IPS DF 4.7 (cell line): ENCODE results near the gene RFX1.
"Not testable (repeated sequence)": the region's sequence is repeated elsewhere in the genome, so short reads cannot be mapped to it uniquely, and the experiment has no call there.

ENCODE experiments used
- DNase-seq: peaks from one replicate; pipeline ENCODE4 v3.0.0-alpha.2; 2013; ENCODE audit warnings: low spot score; ENCODE audit errors: extremely low read depth

Gene RFX1

GRCh38 chr19:13979686-13980085 lies 26.4 kb downstream of the RFX1 start:
- no peak for DNase-seq

GRCh38 chr19:13979244-13979615 lies 26.9 kb downstream of the RFX1 start:
- DNase-seq = no peak

GRCh38 chr19:13978351-13979243 lies 27.5 kb downstream of the RFX1 start:
- peak; percentile 81 for DNase-seq

GRCh38 chr19:13977803-13978202 lies 28.3 kb downstream of the RFX1 start:
- DNase-seq = no peak

GRCh38 chr19:13976446-13976845 lies 29.7 kb downstream of the RFX1 start:
- DNase-seq = no peak

- DNase-seq = no peak
Measured at GRCh38 chr19:13975870-13976269, 30.2 kb downstream of the RFX1 start.

- DNase-seq = peak; percentile 90
Measured at GRCh38 chr19:13974073-13974472, 32.0 kb downstream of the RFX1 start.

- DNase-seq = not testable (repeated sequence)
Measured at GRCh38 chr19:13973479-13973878, 32.6 kb downstream of the RFX1 start.

GRCh38 chr19:13972368-13973155 lies 33.6 kb downstream of the RFX1 start:
- DNase-seq = no peak

GRCh38 chr19:13971868-13972267 lies 34.3 kb downstream of the RFX1 start:
- DNase-seq = not testable (repeated sequence)

- DNase-seq = no peak
Measured at GRCh38 chr19:13969897-13970296, 36.2 kb downstream of the RFX1 start.

- no peak for DNase-seq
Measured at GRCh38 chr19:13968999-13969398, 37.1 kb downstream of the RFX1 start.

GRCh38 chr19:13968383-13968935 lies 37.7 kb downstream of the RFX1 start:
- DNase-seq = no peak

GRCh38 chr19:13967206-13967605 lies 38.9 kb downstream of the RFX1 start:
- DNase-seq = not testable (repeated sequence)

GRCh38 chr19:13966684-13967128 lies 39.4 kb downstream of the RFX1 start:
- DNase-seq = no peak

GRCh38 chr19:13965926-13966683 lies 40.0 kb downstream of the RFX1 start:
- DNase-seq = no peak

- DNase-seq = no peak
Measured at GRCh38 chr19:13965377-13965896, 40.7 kb downstream of the RFX1 start.

- DNase-seq = no peak
Measured at GRCh38 chr19:13964776-13965175, 41.3 kb downstream of the RFX1 start.

GRCh38 chr19:13963603-13964105 lies 42.5 kb downstream of the RFX1 start:
- no peak for DNase-seq

GRCh38 chr19:13962699-13963602 lies 43.2 kb downstream of the RFX1 start:
- no peak for DNase-seq
